Mesendoderm (in vitro differentiated cells): ENCODE data around the gene NCOR1.

Experiments
- DNase-seq: peaks from one replicate; pipeline ENCODE4 v3.0.0; 2013
- H2AK5ac ChIP-seq: 2 replicates; pipeline ENCODE4 v1.6.1; 2013; ENCODE audit warnings: low read length, inconsistent platforms
- H2BK120ac ChIP-seq: 2 replicates; pipeline ENCODE4 v1.6.1; 2013; ENCODE audit warnings: low read depth, mild to moderate bottlenecking, low read length, moderate library complexity, mixed read lengths
- H2BK15ac ChIP-seq: replicated peaks from 2 replicates; pipeline ENCODE4 v1.6.1; 2013; ENCODE audit warnings: low read depth, mild to moderate bottlenecking, moderate library complexity
- H2BK5ac ChIP-seq: 2 replicates; pipeline ENCODE4 v1.6.1; 2013; ENCODE audit warnings: low read length, inconsistent platforms
- H3K18ac ChIP-seq: 2 replicates; pipeline ENCODE4 v1.6.1; 2013; ENCODE audit warnings: mild to moderate bottlenecking, low read length, mixed read lengths
- H3K23ac ChIP-seq: one replicate; pipeline ENCODE4 v1.6.1; 2013; ENCODE audit warnings: low read length
- H3K27ac ChIP-seq: 2 replicates; pipeline ENCODE4 v1.5.1; 2013; ENCODE audit warnings: low read depth, mild to moderate bottlenecking, inconsistent platforms, low read length, moderate library complexity
- H3K27me3 ChIP-seq: 2 replicates; pipeline ENCODE4 v1.6.1; 2013; ENCODE audit warnings: low read length, control low read depth, mild to moderate bottlenecking, inconsistent platforms; ENCODE audit not compliant: insufficient read depth, poor library complexity
- H3K36me3 ChIP-seq: 2 replicates; pipeline ENCODE4 v1.6.1; 2013; ENCODE audit warnings: low read length, inconsistent platforms; ENCODE audit not compliant: control insufficient read depth, insufficient read depth
- H3K4ac ChIP-seq: one replicate; pipeline ENCODE4 v1.6.1; 2013; ENCODE audit warnings: low read depth, mild to moderate bottlenecking, low read length, moderate library complexity
- H3K4me1 ChIP-seq: 2 replicates; pipeline ENCODE4 v1.6.1; 2013; ENCODE audit warnings: low read depth, low read length, inconsistent platforms; ENCODE audit not compliant: control insufficient read depth
- H3K4me2 ChIP-seq: 2 replicates; pipeline ENCODE4 v1.6.1; 2013; ENCODE audit warnings: low read length
- H3K4me3 ChIP-seq: 2 replicates; pipeline ENCODE4 v1.5.1; 2013; ENCODE audit warnings: mild to moderate bottlenecking, low read length
- H3K56ac ChIP-seq: one replicate; pipeline ENCODE4 v1.6.1; 2013; ENCODE audit warnings: low read length
- H3K79me1 ChIP-seq: 2 replicates; pipeline ENCODE4 v1.6.1; 2013; ENCODE audit warnings: low read length, inconsistent platforms
- H3K79me2 ChIP-seq: 2 replicates; pipeline ENCODE4 v1.6.1; 2013; ENCODE audit warnings: mild to moderate bottlenecking, low read length; ENCODE audit not compliant: control insufficient read depth, insufficient read depth
- H3K9ac ChIP-seq: 2 replicates; pipeline ENCODE4 v1.6.1; 2013; ENCODE audit warnings: low read length, inconsistent platforms
- H4K5ac ChIP-seq: one replicate; pipeline ENCODE4 v1.6.1; 2013; ENCODE audit warnings: low read length
- H4K8ac ChIP-seq: one replicate; pipeline ENCODE4 v1.6.1; 2013; ENCODE audit warnings: low read depth, mild to moderate bottlenecking, control low read depth, low read length, moderate library complexity
- WGBS: extraction: QIAGEN DNeasy Blood & Tissue Kit; methylation state at CpG from one replicate; pipeline ENCODE4 v1.1.7; 2013; ENCODE audit warnings: low lambda C conversion rate, missing lambda C conversion rate; ENCODE audit not compliant: insufficient coverage; ENCODE audit errors: extremely low coverage; 5-methylcytosine and 5-hydroxymethylcytosine counted together

NCOR1 gene

GRCh38 chr17:16129441-16130205 is 85.7 kb downstream of the NCOR1 start:
- Histone ChIP-seq H3K9ac (no peak overlapping the region), H2BK5ac (no peak overlapping the region), H3K23ac (no peak overlapping the region), H3K36me3 (no peaks in the 10 kb centered on the region), H3K56ac (no peak overlapping the region), H3K18ac (no peak overlapping the region), H3K4me2 (no peak overlapping the region), H3K79me2 (no peaks in the 10 kb centered on the region), H4K5ac (no peak overlapping the region), H3K4me1 (no peaks in the 10 kb centered on the region), H4K8ac (no peak overlapping the region), H2BK15ac (no peak overlapping the region), H2BK120ac (no peak overlapping the region), H3K27ac (no peak overlapping the region), H3K4ac (no peak overlapping the region), H2AK5ac (no peak overlapping the region), H3K27me3 (no peaks in the 10 kb centered on the region), H3K4me3 (no peak overlapping the region), H3K79me1 (peaks cover 3% of the 10 kb centered on the region)
- WGBS: no CpG with 5 or more reads among the region's 6 CpGs
- DNase-seq: no peak

GRCh38 chr17:16123531-16123930 is 91.8 kb downstream of the NCOR1 start:
- Histone ChIP-seq H3K18ac (no peak overlapping the region), H3K36me3 (peaks cover 3% of the 10 kb centered on the region), H3K23ac (no peak overlapping the region), H3K79me1 (no peaks in the 10 kb centered on the region), H3K56ac (no peak overlapping the region), H4K5ac (no peak overlapping the region), H3K79me2 (no peaks in the 10 kb centered on the region), H2BK120ac (no peak overlapping the region), H3K4ac (no peak overlapping the region), H3K4me2 (no peak overlapping the region), H3K9ac (no peak overlapping the region), H3K4me3 (no peak overlapping the region), H2BK15ac (no peak overlapping the region), H4K8ac (no peak overlapping the region), H2AK5ac (no peak overlapping the region), H3K27me3 (no peaks in the 10 kb centered on the region), H2BK5ac (no peak overlapping the region), H3K4me1 (no peaks in the 10 kb centered on the region), H3K27ac (no peak overlapping the region)
- WGBS: no CpG with 5 or more reads among the region's 3 CpGs
- no peak for DNase-seq

GRCh38 chr17:16122697-16123434 is 92.5 kb downstream of the NCOR1 start:
- DNase-seq: no peak
- Histone ChIP-seq H2BK5ac (no peak overlapping the region), H3K4me3 (no peak overlapping the region), H4K8ac (no peak overlapping the region), H3K4me2 (no peak overlapping the region), H3K4me1 (no peaks in the 10 kb centered on the region), H3K27me3 (no peaks in the 10 kb centered on the region), H3K79me2 (no peaks in the 10 kb centered on the region), H3K36me3 (peaks cover 3% of the 10 kb centered on the region), H3K27ac (no peak overlapping the region), H2BK15ac (no peak overlapping the region), H2AK5ac (no peak overlapping the region), H3K56ac (no peak overlapping the region), H3K4ac (no peak overlapping the region), H3K18ac (no peak overlapping the region), H3K23ac (no peak overlapping the region), H4K5ac (no peak overlapping the region), H3K9ac (no peak overlapping the region), H3K79me1 (no peaks in the 10 kb centered on the region), H2BK120ac (no peak overlapping the region)
- WGBS: no CpG with 5 or more reads among the region's 8 CpGs

- WGBS: no CpG with 5 or more reads among the region's 2 CpGs
- H3K36me3 ChIP-seq: peaks cover 4% of the 10 kb centered on the region
These were observed 93.4 kb downstream of the NCOR1 start for GRCh38 chr17:16121915-16122314.

DNA sequence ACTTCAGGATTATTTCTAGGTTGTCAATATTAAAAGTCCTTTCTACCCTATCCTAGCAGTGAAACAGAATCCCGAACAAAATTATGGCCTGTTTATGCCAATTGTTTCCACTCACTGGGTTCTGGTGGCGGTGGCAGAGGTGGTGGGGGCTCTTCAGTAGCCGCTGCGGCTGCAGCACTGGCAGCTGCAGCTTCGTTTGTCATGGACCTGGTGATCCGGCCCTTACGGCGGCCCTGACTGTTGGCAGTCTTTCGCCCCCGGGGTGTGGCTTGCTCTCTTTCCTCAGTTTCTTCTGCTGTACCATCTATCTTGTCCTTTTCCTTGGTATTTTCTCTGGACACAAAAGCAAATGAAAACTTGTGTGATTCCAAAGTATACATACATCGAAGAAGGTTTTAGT is 94.4 kb downstream of the NCOR1 start:
- no CpG with 5 or more reads among the region's 11 CpGs for WGBS
- Histone ChIP-seq H3K4me1 (no peaks in the 10 kb centered on the region), H2BK15ac (no peak overlapping the region), H3K4ac (no peak overlapping the region), H3K27me3 (no peaks in the 10 kb centered on the region), H3K9ac (no peak overlapping the region), H2AK5ac (no peak overlapping the region), H4K5ac (no peak overlapping the region), H3K27ac (no peak overlapping the region), H3K56ac (no peak overlapping the region), H3K4me2 (no peak overlapping the region), H2BK120ac (no peak overlapping the region), H3K36me3 (peaks cover 4% of the 10 kb centered on the region), H3K18ac (no peak overlapping the region), H3K23ac (no peak overlapping the region), H3K4me3 (no peak overlapping the region), H3K79me1 (no peaks in the 10 kb centered on the region), H4K8ac (no peak overlapping the region), H3K79me2 (no peaks in the 10 kb centered on the region), H2BK5ac (no peak overlapping the region)
- no peak for DNase-seq

More at GRCh38 chr17:16121915-16122314, 93.4 kb downstream of the NCOR1 start:
- no peak overlapping the region for H3K9ac ChIP-seq
- no peaks in the 10 kb centered on the region for H3K4me1 ChIP-seq
- no peak overlapping the region for H3K56ac ChIP-seq
- H2BK120ac ChIP-seq: no peak overlapping the region
- H3K23ac ChIP-seq: no peak overlapping the region
- H3K4me3 ChIP-seq: no peak overlapping the region
- H3K79me1 ChIP-seq: no peaks in the 10 kb centered on the region
- H3K79me2 ChIP-seq: no peaks in the 10 kb centered on the region
- H2BK15ac ChIP-seq: no peak overlapping the region
- no peak for DNase-seq
- no peaks in the 10 kb centered on the region for H3K27me3 ChIP-seq
- H3K4ac ChIP-seq: no peak overlapping the region
- no peak overlapping the region for H2BK5ac ChIP-seq
- H3K27ac ChIP-seq: no peak overlapping the region
- H4K5ac ChIP-seq: no peak overlapping the region
- no peak overlapping the region for H4K8ac ChIP-seq
- no peak overlapping the region for H3K4me2 ChIP-seq
- H3K18ac ChIP-seq: no peak overlapping the region
- H2AK5ac ChIP-seq: no peak overlapping the region
